Fibroblast of the aortic adventitia (primary cell): Measurements from ENCODE around the gene HNRNPK. TPM values are rescaled to one million over a fixed set of nuclear protein-coding genes. Genes with fewer than 3 reads are reported as not detected.

Source experiments
- DNase-seq: peaks from one replicate; pipeline ENCODE4 v3.0.0-alpha.2; 2010; ENCODE audit warnings: low read depth
- H3K4me3 ChIP-seq: 2 replicates; pipeline ENCODE4 v1.5.1; 2011; ENCODE audit warnings: low read depth, mild to moderate bottlenecking, control low read depth, low read length, moderate library complexity
- total RNA-seq: library from RNA; depleted of rRNA; stranded (reverse); fragments of >200 nt; gene quantifications from 2 replicates; pipeline ENCODE4 v1.2.3, GENCODE V29; 2012; ENCODE audit warnings: low replicate concordance
- TF ChIP-seq, protein P1 (sequence below): IDR thresholded peaks from 2 replicates; pipeline ENCODE4 v1.5.1; 2011; ENCODE audit warnings: mild to moderate bottlenecking, low read length, control low read depth, inconsistent platforms; ENCODE audit not compliant: insufficient read depth

HNRNPK gene
- total RNA-seq, 1 donor: 445 TPM

DNA sequence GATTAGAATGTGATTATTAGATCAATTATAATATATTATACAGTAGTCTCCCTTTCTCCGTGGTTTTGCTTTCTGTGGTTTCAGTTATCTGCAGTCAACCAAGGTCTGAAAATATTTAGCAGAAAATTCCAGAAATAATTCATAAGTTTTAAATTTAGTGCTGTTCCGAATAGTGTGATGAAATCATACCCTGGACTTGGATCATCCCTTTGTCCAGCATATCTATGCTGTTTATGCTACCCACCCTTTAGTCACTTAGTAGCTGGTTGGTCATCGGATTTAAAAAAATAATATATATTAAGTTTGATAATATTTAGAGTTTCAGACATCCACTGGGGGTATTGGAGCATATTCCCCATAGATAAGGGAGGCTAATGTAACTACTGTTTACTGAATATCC, 20.2 kb upstream of the HNRNPK start:
- TF ChIP-seq, protein P1, sequence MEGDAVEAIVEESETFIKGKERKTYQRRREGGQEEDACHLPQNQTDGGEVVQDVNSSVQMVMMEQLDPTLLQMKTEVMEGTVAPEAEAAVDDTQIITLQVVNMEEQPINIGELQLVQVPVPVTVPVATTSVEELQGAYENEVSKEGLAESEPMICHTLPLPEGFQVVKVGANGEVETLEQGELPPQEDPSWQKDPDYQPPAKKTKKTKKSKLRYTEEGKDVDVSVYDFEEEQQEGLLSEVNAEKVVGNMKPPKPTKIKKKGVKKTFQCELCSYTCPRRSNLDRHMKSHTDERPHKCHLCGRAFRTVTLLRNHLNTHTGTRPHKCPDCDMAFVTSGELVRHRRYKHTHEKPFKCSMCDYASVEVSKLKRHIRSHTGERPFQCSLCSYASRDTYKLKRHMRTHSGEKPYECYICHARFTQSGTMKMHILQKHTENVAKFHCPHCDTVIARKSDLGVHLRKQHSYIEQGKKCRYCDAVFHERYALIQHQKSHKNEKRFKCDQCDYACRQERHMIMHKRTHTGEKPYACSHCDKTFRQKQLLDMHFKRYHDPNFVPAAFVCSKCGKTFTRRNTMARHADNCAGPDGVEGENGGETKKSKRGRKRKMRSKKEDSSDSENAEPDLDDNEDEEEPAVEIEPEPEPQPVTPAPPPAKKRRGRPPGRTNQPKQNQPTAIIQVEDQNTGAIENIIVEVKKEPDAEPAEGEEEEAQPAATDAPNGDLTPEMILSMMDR: no peak
- peak; percentile 71 for DNase-seq
- no peak overlapping the region for H3K4me3 ChIP-seq

DNA sequence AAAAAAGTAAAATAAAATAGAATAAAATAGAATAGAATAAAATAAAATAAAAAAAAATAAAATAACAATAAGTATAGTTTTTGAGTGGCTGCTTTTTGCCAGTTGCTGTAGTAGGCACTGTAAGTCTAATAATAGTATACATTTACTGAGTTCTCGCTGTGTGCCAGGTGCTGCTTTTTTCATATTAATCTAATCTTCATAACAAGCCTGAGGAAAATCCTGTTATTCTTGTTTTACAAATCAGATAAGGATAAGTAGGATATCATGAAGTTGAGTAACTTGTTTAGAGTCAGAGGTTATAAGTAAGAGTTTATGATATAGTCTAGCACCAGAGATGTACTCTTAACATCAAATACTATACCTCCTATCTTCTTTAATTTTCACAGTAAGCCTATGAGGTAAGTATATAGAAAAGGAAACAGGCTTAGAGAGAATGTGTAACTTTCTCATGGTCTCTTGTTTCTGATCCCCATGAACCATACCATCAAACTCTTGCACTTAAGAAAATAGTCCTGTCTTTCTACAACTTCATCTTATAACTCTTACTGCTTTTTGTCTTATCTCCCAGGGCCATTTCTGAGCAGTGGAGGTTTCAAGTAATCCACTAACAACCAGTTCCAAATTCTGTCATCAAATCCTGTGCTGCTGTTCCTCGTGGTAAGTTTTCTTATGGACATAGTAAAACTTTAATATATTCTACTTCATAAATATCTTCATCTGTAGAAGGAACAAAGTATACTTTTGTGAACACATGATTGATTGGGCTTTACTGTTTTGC, 19.3 kb upstream of the HNRNPK start:
- H3K4me3 ChIP-seq: no peak overlapping the region

DNA sequence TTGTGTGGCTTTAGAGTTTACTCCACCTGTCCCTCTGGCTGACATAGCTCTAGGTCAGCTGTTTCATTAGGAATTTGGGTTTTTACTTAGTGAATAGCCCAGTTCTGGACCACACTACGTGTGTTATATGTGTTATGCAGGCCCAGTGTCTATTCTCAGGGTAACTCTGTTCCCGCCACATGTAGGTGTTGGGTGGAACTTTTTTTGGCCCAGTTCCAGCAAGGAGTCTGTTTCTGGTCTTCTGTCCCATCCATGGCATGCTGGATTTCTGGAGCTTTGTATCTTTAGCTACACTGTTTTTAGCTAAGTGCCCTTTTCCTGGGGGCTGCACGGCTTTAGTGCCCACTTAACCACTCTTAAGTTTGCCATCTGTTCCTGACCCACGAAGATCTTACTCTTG, 16.1 kb upstream of the HNRNPK start:
- DNase-seq: no peak
- TF ChIP-seq, protein P1: no peak
- no peak overlapping the region for H3K4me3 ChIP-seq

More for the DNA sequence above, 19.3 kb upstream of the HNRNPK start:
- peak; percentile 36 for DNase-seq
- TF ChIP-seq, protein P1: no peak

DNA sequence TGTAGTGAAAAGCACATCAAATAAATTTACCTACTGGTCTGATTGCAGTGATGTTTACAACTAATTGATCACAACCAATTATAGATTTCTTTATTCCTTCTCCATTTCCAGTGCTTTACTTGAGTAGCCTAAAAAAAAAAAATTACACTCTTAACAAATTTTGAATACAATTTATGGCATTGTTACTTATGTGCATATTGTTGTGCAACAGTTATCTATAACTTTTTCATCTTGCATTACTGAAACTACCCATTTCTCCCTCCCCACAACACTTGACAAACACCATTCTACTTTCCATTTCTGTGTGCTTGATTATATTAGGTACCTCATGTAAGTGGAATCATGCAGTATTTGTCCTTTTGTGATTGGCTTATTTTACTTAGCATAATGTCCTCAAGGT, 12.9 kb upstream of the HNRNPK start:
- TF ChIP-seq, protein P1: no peak

DNA sequence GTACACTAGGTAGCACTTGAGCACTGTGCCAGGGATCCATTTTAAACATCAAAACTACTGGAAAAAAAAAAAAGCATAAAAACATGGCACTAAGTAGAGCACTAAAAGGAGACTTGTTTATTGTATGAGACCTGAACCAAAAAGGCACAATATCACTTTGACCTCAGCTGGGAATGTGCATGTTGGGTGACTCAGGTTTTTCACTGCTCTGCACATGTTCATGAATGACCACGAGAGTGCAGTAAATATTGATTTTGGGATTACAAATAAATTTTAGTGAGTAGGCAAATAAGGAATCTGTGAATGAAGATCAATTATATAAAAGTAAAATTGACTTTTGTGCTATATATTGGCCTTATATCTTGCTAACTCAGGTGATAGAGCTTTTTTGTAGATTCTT, 12.4 kb upstream of the HNRNPK start:
- TF ChIP-seq, protein P1: no peak
- H3K4me3 ChIP-seq: no peak overlapping the region
- DNase-seq: no peak

More for the DNA sequence above, 12.9 kb upstream of the HNRNPK start:
- no peak overlapping the region for H3K4me3 ChIP-seq
- no peak for DNase-seq

DNA sequence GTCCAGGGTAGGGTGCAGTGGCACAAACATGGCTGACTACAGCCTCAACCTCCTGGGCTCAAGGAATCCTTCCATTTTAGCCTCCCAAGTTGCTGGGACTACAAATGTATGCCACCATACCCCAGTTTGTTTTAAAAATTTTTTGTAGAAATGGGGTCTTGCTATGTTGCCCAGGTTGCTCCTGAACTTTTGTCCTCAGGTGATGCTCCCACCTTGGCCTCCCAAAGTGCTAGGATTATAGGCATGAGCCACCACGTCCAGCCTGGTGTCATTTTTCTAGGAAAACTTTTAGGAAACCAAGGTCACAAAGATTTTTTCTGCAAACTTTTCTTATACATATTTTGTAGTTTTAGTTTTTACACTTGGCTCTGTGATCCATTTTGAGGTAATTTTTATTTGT, 11.3 kb upstream of the HNRNPK start:
- TF ChIP-seq, protein P1: no peak
- DNase-seq: no peak
- H3K4me3 ChIP-seq: no peak overlapping the region
